ENCODE data around the gene SHISA9. TPM values are rescaled to one million over a fixed set of nuclear protein-coding genes. Genes with fewer than 3 reads are reported as not detected.

SHISA9 gene
- total and polyA plus RNA-seq, 5 donors from 2014 or later = not detected

GRCh38 chr16:13100970-13101369 lies 199.6 kb downstream of the SHISA9 start:
- Histone ChIP-seq H3K27ac (ENCODE audit: insufficient read depth, low read length, poor library complexity, severe bottlenecking) (no peak overlapping the region), H3K9me3 (ENCODE audit: control insufficient read depth in 2 of 2, low read length in 2 of 2) (no peaks in the 10 kb centered on the region), H3K27me3 (ENCODE audit: control insufficient read depth, insufficient read depth, low read length) (no peaks in the 10 kb centered on the region), H3K4me3 (ENCODE audit: low read depth, low read length) (no peak overlapping the region), H3K36me3 (ENCODE audit: control insufficient read depth, insufficient read depth, low read length) (no peaks in the 10 kb centered on the region), H3K4me1 (ENCODE audit: control insufficient read depth, insufficient read depth, low read length, poor library complexity, severe bottlenecking) (no peaks in the 10 kb centered on the region)
- Mint-ChIP-seq H3K4me1 (no peaks in the 10 kb centered on the region), H3K27ac (no peak overlapping the region), H3K4me3 (no peak overlapping the region), H3K27me3 (no peaks in the 10 kb centered on the region), H3K9me3 (peaks cover 0 to 8% (median 4%) of the 10 kb centered on the region in 7 donors), H3K36me3 (no peaks in the 10 kb centered on the region)
- DNase-seq (no peak), ATAC-seq (ENCODE audit: low read depth in 2 of 2) (no peak)

- no peak overlapping the region for H3K4me3 Mint-ChIP-seq
- no peaks in the 10 kb centered on the region for H3K36me3 Mint-ChIP-seq
- no peak for DNase-seq
- no peak overlapping the region for H3K4me3 ChIP-seq (ENCODE audit: low read depth, low read length)
- no peaks in the 10 kb centered on the region for H3K27me3 ChIP-seq (ENCODE audit: control insufficient read depth, insufficient read depth, low read length)
- no peaks in the 10 kb centered on the region for H3K27me3 Mint-ChIP-seq
- H3K4me1 Mint-ChIP-seq = no peaks in the 10 kb centered on the region
- H3K4me1 ChIP-seq (ENCODE audit: control insufficient read depth, insufficient read depth, low read length, poor library complexity, severe bottlenecking) = no peaks in the 10 kb centered on the region
- H3K9me3 Mint-ChIP-seq = peaks cover 0 to 7% (median 4%) of the 10 kb centered on the region in 7 donors
- H3K27ac ChIP-seq (ENCODE audit: insufficient read depth, low read length, poor library complexity, severe bottlenecking) = no peak overlapping the region
- H3K9me3 ChIP-seq (ENCODE audit: control insufficient read depth in 2 of 2, low read length in 2 of 2) = no peaks in the 10 kb centered on the region
- no peak overlapping the region for H3K27ac Mint-ChIP-seq
- no peak for ATAC-seq (ENCODE audit: low read depth in 2 of 2)
- H3K36me3 ChIP-seq (ENCODE audit: control insufficient read depth, insufficient read depth, low read length) = no peaks in the 10 kb centered on the region
Measured at GRCh38 chr16:13101828-13102227, 200.4 kb downstream of the SHISA9 start.

DNA sequence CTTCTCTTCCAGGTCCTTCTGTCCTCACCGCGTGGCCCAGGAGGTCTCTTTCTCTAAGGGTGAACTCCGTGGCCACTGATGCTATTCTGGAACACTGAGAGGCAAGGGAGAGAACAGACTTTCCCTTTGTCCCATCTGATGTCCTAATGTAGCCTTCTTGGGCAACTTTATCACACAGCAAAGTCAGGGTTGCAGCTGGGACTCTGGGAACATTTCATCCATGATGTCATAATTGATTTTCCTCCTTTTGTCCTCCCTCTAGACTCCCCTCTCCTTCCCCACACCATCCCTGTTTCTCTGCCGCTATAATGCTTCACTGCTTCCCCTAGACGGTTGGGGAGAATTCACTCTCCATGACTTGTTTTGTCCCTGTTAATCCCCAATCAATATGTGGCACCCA lies 201.0 kb downstream of the SHISA9 start:
- no peak for ATAC-seq (ENCODE audit: low read depth in 2 of 2)
- Histone ChIP-seq H3K9me3 (ENCODE audit: control insufficient read depth in 2 of 2, low read length in 2 of 2) (no peaks in the 10 kb centered on the region), H3K4me3 (ENCODE audit: low read depth, low read length) (no peak overlapping the region), H3K27ac (ENCODE audit: insufficient read depth, low read length, poor library complexity, severe bottlenecking) (no peak overlapping the region), H3K27me3 (ENCODE audit: control insufficient read depth, insufficient read depth, low read length) (no peaks in the 10 kb centered on the region), H3K4me1 (ENCODE audit: control insufficient read depth, insufficient read depth, low read length, poor library complexity, severe bottlenecking) (no peaks in the 10 kb centered on the region), H3K36me3 (ENCODE audit: control insufficient read depth, insufficient read depth, low read length) (no peaks in the 10 kb centered on the region)
- no peak for DNase-seq
- Mint-ChIP-seq H3K9me3 (peaks cover 0 to 7% (median 4%) of the 10 kb centered on the region in 7 donors), H3K4me1 (no peaks in the 10 kb centered on the region), H3K27ac (no peak overlapping the region), H3K4me3 (no peak overlapping the region), H3K27me3 (no peaks in the 10 kb centered on the region), H3K36me3 (no peaks in the 10 kb centered on the region)

DNA sequence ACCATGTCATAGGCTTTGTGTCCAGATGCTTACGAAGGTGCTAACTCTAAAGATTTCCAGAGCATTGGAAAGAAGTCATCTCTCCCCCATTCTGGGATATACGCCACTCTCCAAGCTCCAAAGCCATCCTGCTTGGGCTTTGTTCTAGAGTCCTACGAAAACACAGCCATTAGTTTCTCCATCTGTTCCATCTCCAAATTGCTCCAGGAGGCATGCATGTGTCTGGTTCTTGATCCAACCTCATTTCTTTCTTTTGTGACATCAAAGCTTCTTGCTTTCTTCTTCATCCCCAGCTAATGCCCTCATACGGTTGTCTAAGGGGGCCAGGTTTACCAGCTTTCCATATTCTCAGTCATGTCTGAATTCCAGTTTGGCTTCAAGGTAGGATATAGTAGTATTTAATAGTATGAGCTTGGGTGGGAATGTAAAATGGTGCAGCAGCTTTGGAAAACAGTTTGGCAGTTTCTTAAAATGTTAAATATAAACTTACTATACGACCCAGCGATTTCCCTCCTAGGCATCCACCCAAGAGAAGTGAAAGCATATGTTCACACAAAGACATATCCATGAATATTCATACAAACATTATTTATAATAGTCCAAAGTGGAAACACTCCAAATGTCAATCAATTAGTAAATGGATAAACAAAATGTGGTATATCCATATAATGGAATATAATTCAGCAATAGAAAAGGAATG lies 202.6 kb downstream of the SHISA9 start:
- H3K27me3 ChIP-seq (ENCODE audit: control insufficient read depth, insufficient read depth, low read length) = no peaks in the 10 kb centered on the region
- ATAC-seq (ENCODE audit: low read depth in 2 of 2) = no peak
- no peaks in the 10 kb centered on the region for H3K4me1 ChIP-seq (ENCODE audit: control insufficient read depth, insufficient read depth, low read length, poor library complexity, severe bottlenecking)
- DNase-seq = no peak
- no peaks in the 10 kb centered on the region for H3K27me3 Mint-ChIP-seq
- H3K27ac ChIP-seq (ENCODE audit: insufficient read depth, low read length, poor library complexity, severe bottlenecking) = no peak overlapping the region
- no peaks in the 10 kb centered on the region for H3K36me3 ChIP-seq (ENCODE audit: control insufficient read depth, insufficient read depth, low read length)
- H3K9me3 Mint-ChIP-seq = peaks cover 0 to 7% (median 4%) of the 10 kb centered on the region in 7 donors
- H3K4me1 Mint-ChIP-seq = no peaks in the 10 kb centered on the region
- no peaks in the 10 kb centered on the region for H3K36me3 Mint-ChIP-seq
- no peak overlapping the region for H3K27ac Mint-ChIP-seq
- H3K9me3 ChIP-seq (ENCODE audit: control insufficient read depth in 2 of 2, low read length in 2 of 2) = no peaks in the 10 kb centered on the region
- H3K4me3 ChIP-seq (ENCODE audit: low read depth, low read length) = no peak overlapping the region
- H3K4me3 Mint-ChIP-seq = no peak overlapping the region

DNA sequence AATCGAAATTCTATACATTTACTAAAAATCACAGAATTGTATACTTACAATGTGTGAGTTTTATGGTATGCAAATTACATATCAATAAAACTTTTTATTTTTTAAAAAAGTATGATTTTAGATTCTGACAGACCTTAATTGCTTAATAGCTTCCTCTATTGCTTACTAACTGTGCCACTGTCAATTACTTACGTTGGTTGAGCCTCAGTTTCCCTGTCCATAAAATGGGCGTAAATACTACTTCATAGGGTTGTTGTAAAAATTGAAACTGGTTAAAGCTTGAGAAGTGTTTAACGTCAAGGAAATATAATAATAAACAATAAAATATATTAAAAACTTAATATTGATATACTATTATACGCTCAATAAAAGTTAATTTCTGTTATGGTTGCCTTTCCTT lies 203.4 kb downstream of the SHISA9 start:
- ATAC-seq (ENCODE audit: low read depth in 2 of 2) (no peak), DNase-seq (no peak)
- Histone ChIP-seq H3K9me3 (ENCODE audit: control insufficient read depth in 2 of 2, low read length in 2 of 2) (no peaks in the 10 kb centered on the region), H3K36me3 (ENCODE audit: control insufficient read depth, insufficient read depth, low read length) (no peaks in the 10 kb centered on the region), H3K4me3 (ENCODE audit: low read depth, low read length) (no peak overlapping the region), H3K27me3 (ENCODE audit: control insufficient read depth, insufficient read depth, low read length) (no peaks in the 10 kb centered on the region), H3K4me1 (ENCODE audit: control insufficient read depth, insufficient read depth, low read length, poor library complexity, severe bottlenecking) (no peaks in the 10 kb centered on the region), H3K27ac (ENCODE audit: insufficient read depth, low read length, poor library complexity, severe bottlenecking) (no peak overlapping the region)
- no peaks in the 10 kb centered on the region for H3K4me1 Mint-ChIP-seq
- H3K9me3 Mint-ChIP-seq = peaks cover 0 to 7% (median 4%) of the 10 kb centered on the region in 7 donors
- no peaks in the 10 kb centered on the region for H3K27me3 Mint-ChIP-seq
- H3K36me3 Mint-ChIP-seq = no peaks in the 10 kb centered on the region
- H3K4me3 Mint-ChIP-seq = no peak overlapping the region
- H3K27ac Mint-ChIP-seq = no peak overlapping the region

DNA sequence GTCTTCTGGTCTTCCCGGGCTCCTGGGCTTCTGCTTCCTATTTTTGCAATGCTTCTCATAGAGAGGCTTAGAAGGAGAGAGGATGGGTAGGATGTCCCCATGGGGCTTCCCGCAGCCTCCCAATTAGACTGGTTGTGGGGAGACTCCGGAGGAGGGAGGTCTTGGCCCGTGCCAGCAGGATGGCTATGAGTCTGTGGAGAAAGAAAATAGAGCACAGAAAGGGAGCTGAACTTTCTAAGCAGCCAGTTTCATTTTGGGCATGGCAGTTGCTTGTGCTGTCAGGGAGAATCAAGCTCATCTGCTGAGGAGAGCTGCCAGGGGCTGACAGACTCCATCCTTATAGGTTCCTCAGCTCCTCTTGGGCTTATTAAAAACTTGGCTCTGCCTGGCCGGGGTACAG lies 204.0 kb downstream of the SHISA9 start:
- ATAC-seq (ENCODE audit: low read depth in 2 of 2) = no peak
- no peak overlapping the region for H3K27ac ChIP-seq (ENCODE audit: insufficient read depth, low read length, poor library complexity, severe bottlenecking)
- H3K36me3 Mint-ChIP-seq = no peaks in the 10 kb centered on the region
- H3K4me1 Mint-ChIP-seq = no peaks in the 10 kb centered on the region
- peaks cover 0 to 7% (median 4%) of the 10 kb centered on the region in 7 donors for H3K9me3 Mint-ChIP-seq
- DNase-seq = no peak
- H3K4me3 Mint-ChIP-seq = no peak overlapping the region
- H3K27ac Mint-ChIP-seq = no peak overlapping the region
- no peaks in the 10 kb centered on the region for H3K27me3 Mint-ChIP-seq
- no peaks in the 10 kb centered on the region for H3K9me3 ChIP-seq (ENCODE audit: control insufficient read depth in 2 of 2, low read length in 2 of 2)
- H3K4me3 ChIP-seq (ENCODE audit: low read depth, low read length) = no peak overlapping the region
- H3K27me3 ChIP-seq (ENCODE audit: control insufficient read depth, insufficient read depth, low read length) = no peaks in the 10 kb centered on the region
- H3K36me3 ChIP-seq (ENCODE audit: control insufficient read depth, insufficient read depth, low read length) = no peaks in the 10 kb centered on the region
- no peaks in the 10 kb centered on the region for H3K4me1 ChIP-seq (ENCODE audit: control insufficient read depth, insufficient read depth, low read length, poor library complexity, severe bottlenecking)

DNA sequence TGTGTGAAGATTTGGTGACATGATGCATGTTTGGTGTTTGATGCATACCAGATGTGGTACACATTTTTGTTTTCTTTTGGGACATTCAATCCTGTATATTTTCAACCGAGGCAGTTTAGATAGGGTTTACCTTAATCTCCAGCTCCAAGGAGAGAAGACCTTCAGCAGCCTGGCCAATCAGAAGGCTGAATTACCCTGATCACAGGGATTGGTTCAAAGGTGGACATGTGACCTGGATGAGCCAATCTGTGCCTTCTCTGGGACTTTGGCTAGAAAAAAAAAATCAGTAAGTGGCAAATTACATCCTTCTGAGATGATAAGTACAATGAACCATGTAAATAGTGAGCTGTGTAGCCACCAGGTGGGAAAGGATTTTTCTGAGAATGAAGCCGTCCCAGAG lies 205.1 kb downstream of the SHISA9 start:
- no peaks in the 10 kb centered on the region for H3K4me1 ChIP-seq (ENCODE audit: control insufficient read depth, insufficient read depth, low read length, poor library complexity, severe bottlenecking)
- no peak for DNase-seq
- H3K9me3 ChIP-seq (ENCODE audit: control insufficient read depth in 2 of 2, low read length in 2 of 2) = no peaks in the 10 kb centered on the region
- H3K4me1 Mint-ChIP-seq = no peaks in the 10 kb centered on the region
- H3K4me3 ChIP-seq (ENCODE audit: low read depth, low read length) = no peak overlapping the region
- H3K4me3 Mint-ChIP-seq = no peak overlapping the region
- no peaks in the 10 kb centered on the region for H3K27me3 Mint-ChIP-seq
- H3K9me3 Mint-ChIP-seq = peaks cover 0 to 7% (median 4%) of the 10 kb centered on the region in 7 donors
- no peaks in the 10 kb centered on the region for H3K36me3 ChIP-seq (ENCODE audit: control insufficient read depth, insufficient read depth, low read length)
- no peaks in the 10 kb centered on the region for H3K36me3 Mint-ChIP-seq
- H3K27ac Mint-ChIP-seq = no peak overlapping the region
- H3K27me3 ChIP-seq (ENCODE audit: control insufficient read depth, insufficient read depth, low read length) = no peaks in the 10 kb centered on the region
- no peak overlapping the region for H3K27ac ChIP-seq (ENCODE audit: insufficient read depth, low read length, poor library complexity, severe bottlenecking)
- no peak for ATAC-seq (ENCODE audit: low read depth in 2 of 2)

DNA sequence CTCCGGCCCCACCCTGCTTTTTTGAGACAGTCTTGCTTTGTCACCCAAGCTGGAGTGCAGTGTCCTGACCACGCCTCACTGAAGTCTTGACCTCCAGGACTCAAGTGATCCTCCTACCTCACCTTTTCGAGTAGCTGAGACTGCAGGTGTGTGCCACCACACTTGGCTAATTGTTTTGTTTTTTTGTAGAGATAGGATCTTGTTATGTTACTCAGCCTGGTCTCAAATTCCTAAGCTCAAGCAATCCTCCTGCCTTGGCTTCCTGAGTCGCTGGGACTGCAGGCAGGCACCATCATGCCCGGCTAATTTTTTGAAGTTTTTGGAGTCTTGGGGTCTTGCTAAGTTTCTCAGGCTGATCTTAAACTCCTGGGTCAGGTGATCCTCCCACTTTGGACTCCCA lies 206.7 kb downstream of the SHISA9 start:
- no peaks in the 10 kb centered on the region for H3K9me3 ChIP-seq (ENCODE audit: control insufficient read depth in 2 of 2, low read length in 2 of 2)
- no peaks in the 10 kb centered on the region for H3K4me1 ChIP-seq (ENCODE audit: control insufficient read depth, insufficient read depth, low read length, poor library complexity, severe bottlenecking)
- Mint-ChIP-seq H3K27ac (no peak overlapping the region), H3K36me3 (no peaks in the 10 kb centered on the region), H3K4me3 (no peak overlapping the region), H3K27me3 (no peaks in the 10 kb centered on the region), H3K9me3 (peaks cover 0 to 8% (median 3%) of the 10 kb centered on the region in 7 donors), H3K4me1 (no peaks in the 10 kb centered on the region)
- DNase-seq = no peak
- H3K27me3 ChIP-seq (ENCODE audit: control insufficient read depth, insufficient read depth, low read length) = no peaks in the 10 kb centered on the region
- H3K27ac ChIP-seq (ENCODE audit: insufficient read depth, low read length, poor library complexity, severe bottlenecking) = no peak overlapping the region
- no peak for ATAC-seq (ENCODE audit: low read depth in 2 of 2)
- H3K4me3 ChIP-seq (ENCODE audit: low read depth, low read length) = no peak overlapping the region
- H3K36me3 ChIP-seq (ENCODE audit: control insufficient read depth, insufficient read depth, low read length) = no peaks in the 10 kb centered on the region
